ENCODE measurements around the gene SLC12A3.

DNA sequence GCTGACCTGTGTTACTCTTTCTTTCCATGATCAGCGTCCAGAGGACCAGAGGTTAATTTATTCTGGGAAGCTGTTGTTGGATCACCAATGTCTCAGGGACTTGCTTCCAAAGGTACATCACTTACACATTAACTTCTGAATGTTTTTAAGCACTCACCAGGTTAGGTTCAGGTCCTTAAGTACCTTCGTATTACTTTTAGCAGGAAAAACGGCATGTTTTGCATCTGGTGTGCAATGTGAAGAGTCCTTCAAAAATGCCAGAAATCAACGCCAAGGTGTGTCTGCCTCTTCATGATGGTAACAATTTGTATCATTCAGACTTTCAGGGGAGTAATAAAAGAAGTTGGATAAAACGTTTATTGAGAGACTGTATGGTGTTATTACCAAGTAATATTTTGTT lies 70.2 kb downstream of the SLC12A3 start:
- TF ChIP-seq, protein P1, sequence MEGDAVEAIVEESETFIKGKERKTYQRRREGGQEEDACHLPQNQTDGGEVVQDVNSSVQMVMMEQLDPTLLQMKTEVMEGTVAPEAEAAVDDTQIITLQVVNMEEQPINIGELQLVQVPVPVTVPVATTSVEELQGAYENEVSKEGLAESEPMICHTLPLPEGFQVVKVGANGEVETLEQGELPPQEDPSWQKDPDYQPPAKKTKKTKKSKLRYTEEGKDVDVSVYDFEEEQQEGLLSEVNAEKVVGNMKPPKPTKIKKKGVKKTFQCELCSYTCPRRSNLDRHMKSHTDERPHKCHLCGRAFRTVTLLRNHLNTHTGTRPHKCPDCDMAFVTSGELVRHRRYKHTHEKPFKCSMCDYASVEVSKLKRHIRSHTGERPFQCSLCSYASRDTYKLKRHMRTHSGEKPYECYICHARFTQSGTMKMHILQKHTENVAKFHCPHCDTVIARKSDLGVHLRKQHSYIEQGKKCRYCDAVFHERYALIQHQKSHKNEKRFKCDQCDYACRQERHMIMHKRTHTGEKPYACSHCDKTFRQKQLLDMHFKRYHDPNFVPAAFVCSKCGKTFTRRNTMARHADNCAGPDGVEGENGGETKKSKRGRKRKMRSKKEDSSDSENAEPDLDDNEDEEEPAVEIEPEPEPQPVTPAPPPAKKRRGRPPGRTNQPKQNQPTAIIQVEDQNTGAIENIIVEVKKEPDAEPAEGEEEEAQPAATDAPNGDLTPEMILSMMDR (IDR thresholded peaks at IDR 0.05), result no peak
- no peak for TF ChIP-seq ZFX (IDR thresholded peaks at IDR 0.05; ENCODE audit: borderline replicate concordance)
